D721Med (cell line): Measurements from ENCODE around the gene NOX5.

ENCODE experiments used
- DNase-seq: peaks from one replicate; pipeline ENCODE4 v3.0.0; 2011; ENCODE audit warnings: low spot score; ENCODE audit not compliant: insufficient read length
- FAIRE-seq: peaks from 2 replicates; lab custom pipeline; 2011; peaks lifted over from hg19 to GRCh38; lab: Jason Lieb, UNC
- CTCF ChIP-seq: IDR thresholded peaks from 2 replicates; pipeline ENCODE4 v1.5.1; 2012; ENCODE audit warnings: mild to moderate bottlenecking, control low read depth; ENCODE audit not compliant: insufficient read depth; ENCODE audit errors: missing control alignments

Gene NOX5

GRCh38 chr15:69080295-69081248 lies 66.1 kb downstream of the NOX5 start:
- DNase-seq (no peak), FAIRE-seq (no peak)
- TF ChIP-seq CTCF: no peak

GRCh38 chr15:69081310-69082004 lies 67.0 kb downstream of the NOX5 start:
- DNase-seq: no peak
- no peak for TF ChIP-seq CTCF
- FAIRE-seq: no peak

GRCh38 chr15:69082021-69082502 lies 67.6 kb downstream of the NOX5 start:
- DNase-seq (no peak), FAIRE-seq (no peak)
- TF ChIP-seq CTCF: no peak

GRCh38 chr15:69082554-69082953 lies 68.1 kb downstream of the NOX5 start:
- TF ChIP-seq CTCF: no peak
- DNase-seq: no peak
- FAIRE-seq: no peak

GRCh38 chr15:69084404-69085030 lies 70.0 kb downstream of the NOX5 start:
- no peak for TF ChIP-seq CTCF
- DNase-seq: no peak
- FAIRE-seq: no peak

- FAIRE-seq: no peak
- TF ChIP-seq CTCF: no peak
- no peak for DNase-seq
These were observed 71.0 kb downstream of the NOX5 start for GRCh38 chr15:69085325-69086081.
